Fibroblast of lung (primary cell): ENCODE measurements around the gene GRHL3.

ENCODE experiments used
- EZH2 ChIP-seq: IDR thresholded peaks from 2 replicates; pipeline ENCODE4 v1.5.1; 2012; ENCODE audit warnings: low read length, control low read depth, mild to moderate bottlenecking; ENCODE audit errors: missing control alignments
- TF ChIP-seq, protein P1 (sequence below), 2 donors: IDR thresholded peaks in 1 of 2; conservative IDR thresholded peaks in 1 of 2; 1 replicate in 1 of 2; 2 replicates in 1 of 2; pipeline ENCODE4 v1.5.1; 2011 to 2012; ENCODE audit warnings: low read length in 2 of 2, control low read depth in 1 of 2, inconsistent platforms in 1 of 2, low read depth in 1 of 2, mild to moderate bottlenecking in 1 of 2

DNA sequence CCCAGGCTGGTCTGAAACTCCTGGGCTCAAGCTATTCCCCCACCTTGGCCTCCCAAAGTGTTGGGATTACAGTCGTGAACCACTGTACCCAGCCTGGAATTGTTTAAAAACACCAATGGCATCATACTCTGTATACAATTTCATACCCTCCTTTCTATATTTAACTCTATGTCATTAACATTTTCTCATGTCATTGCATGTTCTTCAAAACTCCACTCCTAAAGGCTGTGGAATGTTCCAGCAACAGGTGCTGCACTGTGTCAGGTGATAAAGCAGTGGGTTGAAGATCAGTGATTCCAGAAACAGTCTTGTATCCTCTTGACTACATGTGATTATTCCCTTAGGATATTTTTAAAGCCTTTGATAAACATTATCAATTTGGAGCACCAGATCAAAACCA is 36.7 kb upstream of the GRHL3 start:
- TF ChIP-seq, protein P1, sequence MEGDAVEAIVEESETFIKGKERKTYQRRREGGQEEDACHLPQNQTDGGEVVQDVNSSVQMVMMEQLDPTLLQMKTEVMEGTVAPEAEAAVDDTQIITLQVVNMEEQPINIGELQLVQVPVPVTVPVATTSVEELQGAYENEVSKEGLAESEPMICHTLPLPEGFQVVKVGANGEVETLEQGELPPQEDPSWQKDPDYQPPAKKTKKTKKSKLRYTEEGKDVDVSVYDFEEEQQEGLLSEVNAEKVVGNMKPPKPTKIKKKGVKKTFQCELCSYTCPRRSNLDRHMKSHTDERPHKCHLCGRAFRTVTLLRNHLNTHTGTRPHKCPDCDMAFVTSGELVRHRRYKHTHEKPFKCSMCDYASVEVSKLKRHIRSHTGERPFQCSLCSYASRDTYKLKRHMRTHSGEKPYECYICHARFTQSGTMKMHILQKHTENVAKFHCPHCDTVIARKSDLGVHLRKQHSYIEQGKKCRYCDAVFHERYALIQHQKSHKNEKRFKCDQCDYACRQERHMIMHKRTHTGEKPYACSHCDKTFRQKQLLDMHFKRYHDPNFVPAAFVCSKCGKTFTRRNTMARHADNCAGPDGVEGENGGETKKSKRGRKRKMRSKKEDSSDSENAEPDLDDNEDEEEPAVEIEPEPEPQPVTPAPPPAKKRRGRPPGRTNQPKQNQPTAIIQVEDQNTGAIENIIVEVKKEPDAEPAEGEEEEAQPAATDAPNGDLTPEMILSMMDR (conservative IDR thresholded peaks at IDR 0.05 in 1 of 2, IDR thresholded peaks at IDR 0.05 in 1 of 2; ENCODE audit: low read depth in 1 of 2, low read length in 2 of 2) = no peak
- TF ChIP-seq EZH2 = no peak
